GM12865 (cell line): Measurements from ENCODE around the gene CTU2.

Source experiments
- DNase-seq: peaks from one replicate; pipeline ENCODE4 v3.0.0; 2010; ENCODE audit warnings: low read depth
- H3K4me3 ChIP-seq: 2 replicates; pipeline ENCODE4 v1.5.1; 2011; ENCODE audit warnings: mild to moderate bottlenecking, low read depth, low read length, control low read depth
- TF ChIP-seq, protein P1 (sequence below): IDR thresholded peaks from 2 replicates; pipeline ENCODE4 v1.5.1; 2011; ENCODE audit warnings: low read length, control low read depth, low read depth, inconsistent platforms; ENCODE audit not compliant: insufficient read depth; ENCODE audit errors: missing control alignments

Gene CTU2

DNA sequence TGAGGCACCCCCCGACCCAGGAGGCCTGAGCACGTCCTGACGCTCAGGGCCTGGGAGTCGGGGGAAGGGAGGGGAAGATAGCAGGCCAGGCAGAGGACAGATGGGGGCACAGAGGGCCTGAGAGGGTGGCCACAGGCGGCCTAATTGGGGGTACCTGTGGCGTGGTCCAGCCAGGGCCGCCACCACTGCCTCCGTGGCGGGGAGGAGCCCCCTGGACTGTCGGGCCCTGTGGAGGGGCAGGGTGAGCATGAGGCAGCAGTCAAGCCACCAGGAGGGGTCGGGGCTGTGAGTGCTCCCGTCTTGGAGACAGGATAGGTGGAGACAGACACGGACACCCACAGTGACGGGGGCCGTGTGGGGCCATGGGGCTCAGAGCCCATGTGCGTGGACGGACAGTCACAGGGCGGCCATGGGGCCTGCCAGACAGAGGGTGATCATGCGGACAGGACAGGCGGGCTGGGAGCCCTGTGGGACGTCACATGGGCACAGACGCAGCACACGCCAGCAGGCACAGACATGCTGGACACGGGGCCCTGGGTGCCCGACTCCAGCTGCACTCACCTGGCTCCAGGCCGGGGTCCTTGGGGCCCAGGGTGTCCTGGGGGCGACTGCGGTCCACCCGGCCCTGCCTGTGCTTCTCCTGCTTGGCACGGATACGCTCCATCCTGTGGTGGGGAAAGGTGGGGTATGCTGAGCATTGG, 18.7 kb downstream of the CTU2 start:
- H3K4me3 ChIP-seq, result no peak overlapping the region
- TF ChIP-seq, protein P1, sequence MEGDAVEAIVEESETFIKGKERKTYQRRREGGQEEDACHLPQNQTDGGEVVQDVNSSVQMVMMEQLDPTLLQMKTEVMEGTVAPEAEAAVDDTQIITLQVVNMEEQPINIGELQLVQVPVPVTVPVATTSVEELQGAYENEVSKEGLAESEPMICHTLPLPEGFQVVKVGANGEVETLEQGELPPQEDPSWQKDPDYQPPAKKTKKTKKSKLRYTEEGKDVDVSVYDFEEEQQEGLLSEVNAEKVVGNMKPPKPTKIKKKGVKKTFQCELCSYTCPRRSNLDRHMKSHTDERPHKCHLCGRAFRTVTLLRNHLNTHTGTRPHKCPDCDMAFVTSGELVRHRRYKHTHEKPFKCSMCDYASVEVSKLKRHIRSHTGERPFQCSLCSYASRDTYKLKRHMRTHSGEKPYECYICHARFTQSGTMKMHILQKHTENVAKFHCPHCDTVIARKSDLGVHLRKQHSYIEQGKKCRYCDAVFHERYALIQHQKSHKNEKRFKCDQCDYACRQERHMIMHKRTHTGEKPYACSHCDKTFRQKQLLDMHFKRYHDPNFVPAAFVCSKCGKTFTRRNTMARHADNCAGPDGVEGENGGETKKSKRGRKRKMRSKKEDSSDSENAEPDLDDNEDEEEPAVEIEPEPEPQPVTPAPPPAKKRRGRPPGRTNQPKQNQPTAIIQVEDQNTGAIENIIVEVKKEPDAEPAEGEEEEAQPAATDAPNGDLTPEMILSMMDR, result no peak

GRCh38 chr16:88725609-88726407, 19.5 kb downstream of the CTU2 start:
- no peak overlapping the region for H3K4me3 ChIP-seq
- DNase-seq, result no peak
- TF ChIP-seq, protein P1, result no peak

More for the DNA sequence above, 18.7 kb downstream of the CTU2 start:
- DNase-seq, result no peak

DNA sequence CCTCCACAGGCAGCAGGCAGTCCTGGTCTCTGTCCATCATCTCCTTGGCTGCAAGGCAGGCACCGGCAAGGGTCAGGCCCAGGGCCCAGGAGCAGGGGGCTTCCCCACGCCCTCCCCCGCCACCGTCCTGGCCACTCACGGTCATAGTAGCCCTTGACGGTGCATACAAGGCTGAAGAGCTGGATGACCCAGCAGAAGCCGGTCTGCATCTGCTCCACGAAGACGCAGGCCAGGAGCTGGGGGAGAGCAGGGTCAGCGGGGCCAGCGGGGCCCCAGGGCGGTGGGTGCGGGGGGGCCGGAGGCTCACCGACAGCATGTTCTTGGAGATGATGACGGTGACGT, 20.1 kb downstream of the CTU2 start:
- no peak overlapping the region for H3K4me3 ChIP-seq
- DNase-seq, result no peak
- TF ChIP-seq, protein P1, result no peak

DNA sequence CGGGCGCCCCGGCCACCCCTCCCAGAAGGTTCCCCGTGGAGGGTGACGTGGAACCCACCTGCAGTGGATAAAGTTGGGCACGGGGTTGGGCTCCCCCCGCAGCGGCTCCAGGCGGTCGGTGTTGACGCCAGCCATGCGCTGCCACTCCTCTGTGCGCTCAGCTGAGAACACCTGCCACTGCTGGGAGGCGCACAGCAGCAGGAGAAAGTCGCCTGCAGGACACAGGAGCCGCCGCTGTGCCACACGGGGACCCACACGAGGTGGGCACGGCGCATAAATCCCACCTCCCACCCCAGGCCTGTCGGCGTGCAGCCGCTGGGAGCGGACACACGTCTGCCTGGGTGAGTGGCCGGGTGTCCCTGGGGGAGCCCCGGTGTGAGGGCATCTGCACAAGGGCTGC, 20.7 kb downstream of the CTU2 start:
- no peak overlapping the region for H3K4me3 ChIP-seq
- no peak for DNase-seq
- TF ChIP-seq, protein P1, result no peak

- H3K4me3 ChIP-seq, result no peak overlapping the region
- DNase-seq, result no peak
- TF ChIP-seq, protein P1, result no peak
These were observed 21.6 kb downstream of the CTU2 start for GRCh38 chr16:88727871-88728270.

DNA sequence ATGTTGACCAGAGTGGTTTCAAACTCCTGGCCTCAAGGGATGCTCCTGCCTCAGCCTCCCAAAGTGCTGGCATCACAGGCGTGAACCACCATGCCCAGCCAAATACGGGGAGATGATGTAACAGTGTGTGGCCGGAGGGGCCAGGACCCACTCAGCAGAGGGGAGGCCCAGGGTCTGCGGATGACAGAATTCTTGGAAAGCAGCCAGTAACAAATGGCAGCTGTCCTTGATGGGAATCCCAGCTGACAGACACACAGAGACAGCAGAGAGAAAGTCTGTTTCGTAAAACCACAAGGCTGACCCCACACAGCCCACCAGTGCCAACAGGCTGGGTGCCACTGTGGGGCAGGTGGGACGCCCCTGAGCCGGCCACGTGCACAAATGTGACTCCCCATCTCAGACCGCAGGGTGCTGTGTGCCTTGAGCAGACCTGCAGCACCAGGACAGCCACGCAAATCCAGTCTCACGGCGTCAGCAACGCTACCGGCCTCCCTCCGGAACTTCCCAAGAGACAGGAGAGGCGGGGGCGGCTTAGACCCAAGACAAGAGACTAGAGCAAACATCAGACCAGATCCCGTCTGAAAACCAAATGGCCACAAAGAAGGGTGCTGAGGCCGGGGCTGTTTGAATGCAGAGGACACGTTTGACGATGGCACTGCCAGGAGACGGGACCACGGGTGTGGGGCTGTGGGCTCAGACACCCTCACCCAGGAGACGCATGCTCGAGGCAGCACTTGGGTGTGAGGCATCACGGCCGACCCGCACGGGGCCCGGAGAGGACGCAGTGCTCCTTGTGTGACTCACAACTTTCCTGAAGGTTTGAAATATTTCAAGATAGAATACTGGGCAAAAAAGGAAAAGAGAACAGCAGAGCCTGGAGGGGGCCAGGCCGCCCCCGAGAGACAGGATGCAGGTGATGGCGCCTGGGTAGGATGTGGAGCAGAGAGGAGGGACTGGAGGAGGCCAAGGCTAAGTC, 24.6 kb downstream of the CTU2 start:
- no peak for DNase-seq

More for the DNA sequence above, 24.6 kb downstream of the CTU2 start:
- H3K4me3 ChIP-seq, result no peak overlapping the region
- TF ChIP-seq, protein P1, result no peak
